SKM-1 treated with dmso at 0.1 percent for 144 hours (cell line): ENCODE results near the gene LRBA.
"Not testable (repeated sequence)": the region's sequence is repeated elsewhere in the genome, so short reads cannot be mapped to it uniquely, and the experiment has no call there.

Source experiments
- DNase-seq: peaks from one replicate; lab custom pipeline; 2025; ENCODE audit not compliant: unreplicated experiment; lab: John Stamatoyannopoulos, UW

LRBA gene

GRCh38 chr4:150978738-150979575 is 36.1 kb downstream of the LRBA start:
- DNase-seq, result no peak

DNA sequence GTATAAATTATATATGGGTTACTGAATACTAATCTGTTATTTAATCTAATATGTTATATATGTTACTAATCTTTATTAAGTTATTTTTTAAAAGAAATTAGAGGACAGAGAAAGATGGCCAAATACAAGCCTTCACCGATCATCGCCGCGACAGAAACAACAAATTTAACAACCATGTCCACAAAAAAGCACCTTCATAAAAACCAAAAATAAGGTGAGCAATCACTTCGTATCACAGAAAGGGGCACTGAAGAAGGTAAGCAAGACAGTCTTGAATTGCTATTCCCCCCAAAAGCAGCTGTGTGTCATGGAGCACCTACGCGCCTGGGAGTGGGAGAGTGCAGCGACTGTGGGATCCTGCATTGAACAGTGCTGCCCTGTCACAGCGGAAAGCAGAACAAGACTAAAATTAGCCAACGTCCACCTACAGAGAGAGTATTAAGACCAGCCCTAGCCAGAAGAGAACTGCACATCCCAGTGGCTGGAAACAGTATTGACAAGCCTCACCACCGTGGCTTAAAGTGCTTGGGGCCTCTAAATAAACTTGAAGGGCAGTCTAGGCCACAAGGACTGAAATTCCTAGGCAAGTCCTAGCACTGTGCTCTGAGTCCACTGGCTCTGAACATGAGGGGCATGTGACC is 38.5 kb downstream of the LRBA start:
- DNase-seq, result peak; percentile 69

DNA sequence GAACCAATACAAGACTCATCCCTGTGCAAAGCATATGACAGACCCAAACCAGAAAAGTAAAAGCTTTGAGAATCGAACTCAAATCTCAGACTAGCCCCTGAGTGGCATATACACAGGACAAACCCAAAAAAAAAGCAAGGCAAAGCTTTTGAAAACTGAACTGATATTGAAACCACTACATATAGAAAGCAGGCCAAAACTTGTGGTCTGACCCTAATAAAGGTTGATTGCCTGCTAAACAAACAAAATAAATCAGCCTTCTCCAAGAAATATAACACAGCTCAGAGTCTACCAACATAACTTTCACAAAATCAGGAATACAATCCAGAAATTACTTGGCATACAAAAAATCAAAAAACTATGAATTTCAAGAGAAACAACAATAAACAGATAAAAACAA is 40.3 kb downstream of the LRBA start:
- no peak for DNase-seq

DNA sequence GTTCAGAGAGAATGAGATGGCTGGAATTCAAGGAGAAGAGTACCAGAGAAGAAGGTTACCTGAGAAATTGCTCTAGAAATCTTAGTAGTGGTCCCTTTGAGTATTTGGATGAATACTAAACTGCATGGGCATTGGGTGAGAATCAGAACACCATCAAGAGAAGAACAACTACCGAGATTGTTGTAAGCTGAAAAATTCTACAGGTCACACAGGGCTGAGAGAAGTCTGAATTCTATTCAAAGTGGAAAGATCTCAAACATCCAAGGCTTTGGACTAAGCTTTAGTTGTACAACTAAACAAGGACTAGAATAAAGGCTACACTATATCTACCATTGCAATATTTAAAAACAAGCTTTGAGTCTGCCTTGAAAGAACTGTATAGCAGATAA is 40.8 kb downstream of the LRBA start:
- DNase-seq, result no peak

DNA sequence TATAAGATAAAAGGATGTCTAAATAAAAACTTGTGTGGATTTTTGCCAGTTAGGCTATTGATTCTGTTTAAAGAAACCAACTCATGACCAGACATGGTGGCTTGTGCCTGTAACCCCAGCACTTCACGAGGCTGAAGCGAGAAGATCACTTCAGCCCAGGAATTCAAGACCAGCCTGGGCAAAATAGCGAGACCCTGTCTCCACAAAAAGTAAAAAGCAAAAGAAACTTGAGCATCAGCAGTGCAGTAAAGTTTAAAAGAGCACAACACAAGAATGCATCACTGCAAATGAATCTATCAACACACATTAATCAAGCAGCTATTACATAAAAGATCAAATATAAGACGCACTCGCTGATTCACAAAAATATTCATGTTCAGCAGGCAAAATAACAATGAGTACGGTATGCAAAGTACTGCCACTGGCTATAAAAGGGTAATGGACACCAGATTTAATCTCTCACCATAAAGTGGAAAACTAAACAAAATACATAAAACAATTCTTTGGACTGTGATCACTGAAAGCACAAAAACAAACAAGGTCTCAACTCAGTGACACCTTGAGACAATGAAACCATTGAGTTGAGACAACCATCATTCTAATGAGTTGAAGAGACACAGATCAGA is 41.3 kb downstream of the LRBA start:
- DNase-seq, result no peak

- no peak for DNase-seq
Observed at GRCh38 chr4:150972592-150972991, 42.5 kb downstream of the LRBA start.

DNA sequence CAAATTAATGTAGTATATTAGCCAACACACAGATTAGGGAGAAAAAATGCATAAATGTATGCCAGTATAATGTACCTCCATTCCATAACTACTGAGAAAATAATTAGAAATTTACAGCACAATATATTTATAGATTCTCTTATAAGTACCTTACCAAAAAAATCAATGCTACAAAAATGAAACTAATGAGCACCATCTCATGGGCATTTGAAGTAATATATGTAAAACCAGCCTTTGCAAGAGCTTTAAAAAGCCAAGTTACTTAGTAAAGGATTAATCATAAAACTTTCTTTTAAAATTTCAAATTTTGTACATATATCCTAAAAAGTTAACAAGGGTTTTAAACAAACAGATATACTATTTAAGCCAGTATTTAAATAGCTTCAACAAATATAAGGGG is 43.2 kb downstream of the LRBA start:
- DNase-seq, result no peak

DNA sequence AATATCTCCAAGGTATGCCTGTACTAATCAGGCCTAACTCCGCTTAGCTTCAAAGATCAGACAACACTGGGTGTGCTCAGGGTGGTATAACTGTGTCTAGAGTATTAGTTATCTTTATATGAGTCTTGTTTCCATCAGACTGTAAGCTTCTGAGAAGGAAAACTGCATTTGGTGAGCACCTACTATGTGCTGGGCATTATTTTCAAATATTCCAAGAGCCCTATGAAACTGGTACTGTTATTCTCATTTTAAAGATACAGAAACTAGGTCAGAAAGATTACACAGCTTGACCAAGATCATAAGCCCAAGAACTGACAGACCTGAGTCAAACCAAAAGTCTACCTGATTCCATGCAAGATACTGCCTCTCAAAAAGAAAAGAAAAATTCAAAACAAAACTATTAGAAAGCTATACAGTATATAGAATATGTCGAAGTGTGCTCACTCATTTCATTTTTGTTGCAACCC is 44.4 kb downstream of the LRBA start:
- DNase-seq, result no peak

DNA sequence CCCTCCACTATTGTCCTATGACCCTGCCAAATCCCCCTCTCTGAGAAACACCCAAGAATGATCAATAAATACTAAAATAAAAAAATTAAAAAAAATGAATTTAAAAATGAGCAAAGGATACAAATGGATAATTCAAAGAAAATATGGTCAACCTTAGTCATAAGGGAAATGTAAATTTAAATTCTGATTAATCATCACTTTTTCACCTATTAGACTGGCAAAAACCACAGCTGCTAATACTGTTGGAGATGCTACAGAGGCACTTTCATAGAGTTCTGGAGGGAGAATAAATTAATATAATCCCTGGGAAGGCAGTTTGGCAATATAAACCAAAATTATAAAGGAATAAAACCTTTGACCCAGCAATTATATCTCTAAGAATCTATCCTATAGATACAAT is 50.3 kb downstream of the LRBA start:
- DNase-seq, result no peak

DNA sequence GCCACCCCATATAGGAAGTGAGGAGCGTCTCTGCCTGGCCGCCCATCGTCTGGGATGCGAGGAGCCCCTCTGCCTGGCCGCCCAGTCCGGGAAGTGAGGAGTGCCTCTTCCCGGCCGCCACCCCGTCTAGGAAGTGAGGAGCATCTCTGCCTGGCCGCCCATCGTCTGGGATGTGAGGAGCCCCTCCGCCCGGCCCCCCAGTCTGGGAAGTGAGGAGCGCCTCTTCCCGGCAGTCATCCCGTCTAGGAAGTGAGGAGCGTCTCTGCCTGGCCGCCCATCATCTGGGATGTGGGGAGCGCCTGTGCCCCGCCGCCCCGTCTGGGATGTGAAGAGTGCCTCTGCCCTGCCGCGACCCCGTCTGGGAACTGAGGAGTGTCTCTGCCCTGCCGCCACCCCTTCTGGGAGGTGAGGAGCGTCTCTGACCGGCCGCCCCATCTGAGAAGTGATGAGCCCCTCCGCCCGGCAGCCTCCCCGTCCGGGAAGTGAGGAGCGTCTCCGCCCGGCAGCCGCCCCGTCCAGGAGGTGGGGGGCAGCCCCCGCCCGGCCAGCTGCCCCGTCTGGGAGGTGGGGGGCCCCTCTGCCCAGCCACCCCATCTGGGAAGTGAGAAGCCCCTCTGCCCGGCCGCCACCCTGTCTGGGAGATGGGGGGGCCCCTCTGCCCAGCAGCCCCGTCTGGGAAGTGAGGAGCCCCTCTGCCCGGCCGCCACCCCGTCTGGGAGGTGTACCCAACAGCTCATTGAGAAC is 51.3 kb downstream of the LRBA start:
- not testable (repeated sequence) for DNase-seq

GRCh38 chr4:150962245-150962644 is 52.8 kb downstream of the LRBA start:
- no peak for DNase-seq

DNA sequence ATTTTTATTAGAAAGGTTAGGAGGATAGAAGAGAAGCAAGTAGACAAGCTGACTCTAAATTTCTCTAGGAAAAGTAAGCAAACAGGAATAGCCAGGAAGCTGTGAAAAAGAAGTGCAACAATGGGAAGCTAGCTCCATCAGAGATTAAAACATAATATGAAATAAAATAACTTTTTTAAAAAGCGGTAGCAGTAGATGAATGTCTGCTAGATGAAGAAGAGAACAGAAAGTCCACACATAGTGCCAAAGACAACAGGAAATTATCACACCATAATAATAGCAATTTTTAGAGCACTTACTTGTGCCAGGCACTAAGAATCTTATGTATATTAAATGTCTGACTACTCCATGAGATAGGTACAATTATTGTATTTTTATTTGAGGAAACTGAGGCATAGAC is 53.5 kb downstream of the LRBA start:
- no peak for DNase-seq

GRCh38 chr4:150960818-150961217 is 54.3 kb downstream of the LRBA start:
- peak; percentile 78 for DNase-seq

DNA sequence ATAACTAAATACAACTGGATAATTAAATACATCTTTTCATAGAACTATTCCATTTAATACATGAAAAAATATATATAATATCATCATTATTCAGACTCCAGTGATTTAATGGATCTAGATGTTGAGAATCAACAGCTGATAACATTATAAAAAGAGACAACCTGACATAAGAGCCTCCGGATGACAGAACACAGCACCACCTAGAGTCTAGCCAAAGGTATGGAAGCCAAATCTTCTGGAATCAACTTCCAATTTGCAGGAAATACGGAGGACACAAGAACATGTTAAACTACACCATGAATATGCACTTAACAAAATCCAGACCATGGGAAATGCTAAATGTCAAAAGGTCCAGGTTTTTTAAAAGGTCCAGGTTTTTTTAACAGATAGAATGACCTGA is 55.0 kb downstream of the LRBA start:
- DNase-seq, result no peak

DNA sequence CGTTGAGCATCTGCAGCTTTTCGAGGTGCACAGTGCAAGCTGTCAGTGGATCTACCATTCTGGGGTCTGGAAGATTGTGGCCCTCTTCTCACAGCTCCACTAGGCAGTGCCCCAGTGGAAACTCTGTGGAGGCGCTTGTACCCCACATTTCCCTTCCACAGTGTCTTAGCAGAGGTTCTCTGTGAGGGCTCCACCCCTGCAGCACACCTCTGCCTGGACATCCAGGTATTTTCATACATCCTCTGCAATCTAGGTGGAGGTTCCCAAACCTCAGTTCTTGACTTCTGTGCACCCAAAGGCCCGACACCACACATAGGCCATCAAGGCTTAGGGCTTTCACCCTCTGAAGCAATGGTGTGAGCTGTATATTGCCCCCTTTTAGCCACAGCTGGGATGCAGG is 57.1 kb downstream of the LRBA start:
- DNase-seq, result not testable (repeated sequence)

- not testable (repeated sequence) for DNase-seq
Observed at GRCh38 chr4:150957095-150957494, 58.0 kb downstream of the LRBA start.

- not testable (repeated sequence) for DNase-seq
Observed at GRCh38 chr4:150953916-150954315, 61.2 kb downstream of the LRBA start.

- DNase-seq, result no peak
Observed at GRCh38 chr4:150952167-150952845, 62.8 kb downstream of the LRBA start.

DNA sequence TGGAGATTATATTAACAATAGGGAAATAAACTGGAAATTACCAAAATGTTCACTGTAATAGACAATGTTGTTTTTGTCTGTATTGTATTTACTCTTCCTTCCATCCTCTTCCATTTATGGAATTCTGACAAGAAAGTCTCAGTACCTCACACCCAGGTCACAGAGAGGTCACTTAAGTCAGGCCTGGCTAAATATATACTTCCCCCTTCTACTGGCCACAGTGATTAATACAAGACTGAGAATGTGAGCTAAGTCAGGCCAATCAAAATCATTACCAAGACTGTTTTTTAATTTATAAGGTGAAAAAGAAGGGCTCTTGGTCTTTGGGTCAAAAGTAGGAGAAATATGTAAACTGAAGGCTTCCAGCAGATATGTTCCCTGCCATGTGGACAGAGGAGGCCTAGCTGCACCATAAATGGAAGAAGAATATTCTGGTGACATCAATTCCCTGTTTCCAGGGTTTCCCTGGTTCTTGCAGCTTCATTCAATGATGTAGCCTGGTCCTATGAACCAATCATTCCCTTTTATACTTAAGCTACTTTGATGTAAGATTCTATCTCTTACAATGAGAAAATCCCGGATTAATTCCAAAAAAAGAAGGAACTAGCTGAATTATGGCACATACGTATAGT is 64.3 kb downstream of the LRBA start:
- peak; percentile 37 for DNase-seq

DNA sequence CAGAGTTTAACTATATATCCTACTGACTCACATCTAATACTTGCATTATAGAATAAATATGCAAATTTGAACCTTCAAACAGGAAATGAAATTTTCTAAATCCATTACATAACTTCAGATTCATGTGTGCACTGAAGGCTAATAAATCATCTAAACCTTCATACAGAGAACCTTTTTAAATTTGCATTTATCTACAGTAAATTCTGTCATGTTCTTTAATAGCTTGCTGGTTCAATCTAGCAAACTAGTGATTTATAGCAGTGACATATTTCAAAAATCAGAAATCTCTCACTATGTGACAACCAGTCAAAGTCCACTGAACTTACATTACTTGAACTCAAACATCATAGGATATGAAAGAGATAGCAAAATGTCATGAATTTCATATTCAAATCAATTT is 65.1 kb downstream of the LRBA start:
- DNase-seq, result no peak
